ENCODE data around the gene RALGPS1. TPM values are rescaled to one million over a fixed set of nuclear protein-coding genes. Genes with fewer than 3 reads are reported as not detected.

The RALGPS1 gene
- total RNA-seq, 2 experiments from 2014 or later: 1.9 to 2.2 TPM

- TF ChIP-seq CTCF (IDR thresholded peaks at IDR 0.05): no peak
- Mint-ChIP-seq H3K9me3 (no peaks in the 10 kb centered on the region), H3K4me3 (no peak overlapping the region), H3K27ac (no peak overlapping the region), H3K4me1 (ENCODE audit: low read depth) (peaks cover 2% of the 10 kb centered on the region), H3K27me3 (no peaks in the 10 kb centered on the region), H3K36me3 (ENCODE audit: low read depth) (peaks cover 2% of the 10 kb centered on the region)
- intact Hi-C loops (cut with micrococcal nuclease): no loop called here
- DNase-seq (no peak), ATAC-seq (no peak)
- POLR2A ChIA-PET: interaction anchor here (0.6 kb wide), 1 partner anchor 105 kb away, joined by 3 read pairs; no protein-coding TSS in a partner anchor
- CTCF ChIA-PET: no interaction called here
These were observed 267.1 kb downstream of the RALGPS1 start for GRCh38 chr9:127181595-127182190.

DNA sequence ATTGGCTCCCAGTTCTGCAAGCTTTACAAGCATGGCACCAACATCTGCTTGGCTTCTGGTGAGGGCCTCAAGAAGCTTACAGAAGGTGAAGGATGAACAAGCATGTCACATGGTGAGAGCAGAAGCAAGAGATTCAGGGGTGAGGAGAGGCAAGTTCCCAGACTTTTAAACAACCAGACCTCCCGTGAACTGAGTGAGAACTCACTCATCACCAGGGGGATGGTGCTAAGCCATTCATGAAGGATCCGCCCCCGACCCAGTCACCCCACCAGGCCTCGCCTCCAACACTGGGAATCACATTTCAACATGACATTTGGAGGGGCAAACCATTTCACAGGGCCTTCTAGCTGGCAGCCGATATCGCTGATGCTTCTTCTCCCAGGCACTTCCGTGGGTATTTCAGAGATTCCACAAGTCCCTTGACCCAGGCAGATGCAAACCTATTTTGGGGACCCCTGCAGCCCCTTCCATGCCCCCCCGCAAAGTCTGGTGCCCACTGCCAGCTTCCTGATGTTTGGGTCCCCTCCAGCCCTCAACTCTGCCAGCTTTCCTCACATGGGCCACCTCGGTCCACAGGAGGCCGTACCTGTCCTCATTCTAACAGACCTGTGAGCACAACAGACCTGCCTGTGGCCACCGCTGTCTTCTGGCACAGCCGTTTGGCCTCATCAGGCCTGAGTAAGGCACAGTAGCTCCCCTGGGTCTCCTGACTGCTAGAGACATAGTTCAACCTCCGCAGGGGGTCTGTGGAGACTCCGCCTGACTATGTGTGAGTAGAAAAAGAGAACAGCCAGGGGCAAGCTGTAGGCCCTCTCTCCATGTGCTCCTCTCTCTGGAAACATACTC is 268.5 kb downstream of the RALGPS1 start:
- H3K36me3 Mint-ChIP-seq (ENCODE audit: low read depth): peaks cover 2% of the 10 kb centered on the region
- no peaks in the 10 kb centered on the region for H3K9me3 Mint-ChIP-seq
- no peaks in the 10 kb centered on the region for H3K27me3 Mint-ChIP-seq
- no peak overlapping the region for H3K4me3 Mint-ChIP-seq
- POLR2A ChIA-PET: no interaction called here
- DNase-seq (no peak), ATAC-seq (no peak)
- intact Hi-C loops (cut with micrococcal nuclease): no loop called here
- TF ChIP-seq CTCF (IDR thresholded peaks at IDR 0.05): no peak
- peaks cover 2% of the 10 kb centered on the region for H3K4me1 Mint-ChIP-seq (ENCODE audit: low read depth)
- H3K27ac Mint-ChIP-seq: no peak overlapping the region
- CTCF ChIA-PET: no interaction called here

GRCh38 chr9:127183814-127184582 is 269.4 kb downstream of the RALGPS1 start:
- no peaks in the 10 kb centered on the region for H3K27me3 Mint-ChIP-seq
- intact Hi-C loops (cut with micrococcal nuclease): no loop called here
- H3K4me3 Mint-ChIP-seq: no peak overlapping the region
- ChIA-PET POLR2A (no interaction called here), CTCF (no interaction called here)
- TF ChIP-seq CTCF (IDR thresholded peaks at IDR 0.05): no peak
- no peak overlapping the region for H3K27ac Mint-ChIP-seq
- H3K36me3 Mint-ChIP-seq (ENCODE audit: low read depth): peaks cover 2% of the 10 kb centered on the region
- no peak for DNase-seq
- no peaks in the 10 kb centered on the region for H3K9me3 Mint-ChIP-seq
- H3K4me1 Mint-ChIP-seq (ENCODE audit: low read depth): peaks cover 2% of the 10 kb centered on the region
- ATAC-seq: no peak

DNA sequence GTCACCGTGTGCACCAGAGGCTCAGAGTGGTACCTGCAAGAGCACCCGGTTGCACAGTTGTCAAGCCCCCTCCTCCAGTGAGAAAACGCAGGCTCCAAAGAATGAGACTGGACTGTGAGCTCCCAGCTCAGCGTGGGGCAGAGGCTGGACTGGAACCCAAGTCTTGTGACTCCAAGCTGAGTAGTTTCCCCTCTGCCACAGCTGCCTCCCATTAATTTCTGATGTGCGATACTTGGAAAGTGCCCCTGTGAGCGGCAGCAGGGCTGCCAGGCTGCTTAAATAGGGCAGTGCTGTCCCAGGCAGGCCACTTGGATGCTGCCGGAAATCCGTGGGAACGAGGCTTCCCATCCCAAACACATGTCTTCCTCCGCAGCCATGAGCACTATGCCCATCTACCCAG is 270.1 kb downstream of the RALGPS1 start:
- ATAC-seq: no peak
- H3K27ac Mint-ChIP-seq: no peak overlapping the region
- H3K4me3 Mint-ChIP-seq: no peak overlapping the region
- no peaks in the 10 kb centered on the region for H3K27me3 Mint-ChIP-seq
- DNase-seq: no peak
- no peak for TF ChIP-seq CTCF (IDR thresholded peaks at IDR 0.05)
- H3K4me1 Mint-ChIP-seq (ENCODE audit: low read depth): peaks cover 2% of the 10 kb centered on the region
- POLR2A ChIA-PET: interaction anchor here (0.6 kb wide), 1 partner anchor 245 kb away, joined by 3 read pairs; no protein-coding TSS in a partner anchor
- CTCF ChIA-PET: interaction anchor here (1.0 kb wide), 1 partner anchor 30 kb away, joined by 3 read pairs; no protein-coding TSS in a partner anchor
- H3K36me3 Mint-ChIP-seq (ENCODE audit: low read depth): peaks cover 2% of the 10 kb centered on the region
- intact Hi-C loops (cut with micrococcal nuclease): no loop called here
- H3K9me3 Mint-ChIP-seq: no peaks in the 10 kb centered on the region
